Fibroblast of pulmonary artery (primary cell): ENCODE measurements around the gene GOLPH3L.

Experiments
- DNase-seq: peaks from one replicate; pipeline ENCODE4 v3.0.0-alpha.2; 2010; ENCODE audit warnings: low read depth
- H3K4me3 ChIP-seq: replicated peaks from 2 replicates; pipeline ENCODE4 v1.5.1; 2011; ENCODE audit warnings: low read depth, mild to moderate bottlenecking, control low read depth, low read length, moderate library complexity
- TF ChIP-seq, protein P1 (sequence below): IDR thresholded peaks from 2 replicates; pipeline ENCODE4 v1.5.1; 2011; ENCODE audit warnings: mild to moderate bottlenecking, control low read depth, low read length, inconsistent platforms; ENCODE audit errors: missing control alignments

Gene GOLPH3L

DNA sequence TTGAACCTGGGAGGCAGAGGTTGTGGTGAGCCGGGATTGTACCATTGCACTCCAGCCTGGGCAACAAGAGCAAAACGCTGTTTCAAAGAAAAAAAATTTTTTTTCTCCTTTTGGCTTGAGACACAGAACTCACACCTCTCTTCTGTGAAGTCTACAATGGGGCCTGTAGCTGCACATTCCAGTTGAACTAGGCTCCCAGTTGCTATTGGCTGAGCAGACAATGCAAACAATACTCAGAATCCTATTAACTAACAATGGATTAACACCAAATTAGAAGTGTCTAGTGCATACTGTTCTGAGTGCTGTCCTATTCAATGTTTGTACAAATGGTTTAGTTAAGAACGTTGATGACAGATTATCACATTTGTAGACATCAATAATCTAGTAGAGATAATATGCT lies 100.0 kb downstream of the GOLPH3L start:
- TF ChIP-seq, protein P1, sequence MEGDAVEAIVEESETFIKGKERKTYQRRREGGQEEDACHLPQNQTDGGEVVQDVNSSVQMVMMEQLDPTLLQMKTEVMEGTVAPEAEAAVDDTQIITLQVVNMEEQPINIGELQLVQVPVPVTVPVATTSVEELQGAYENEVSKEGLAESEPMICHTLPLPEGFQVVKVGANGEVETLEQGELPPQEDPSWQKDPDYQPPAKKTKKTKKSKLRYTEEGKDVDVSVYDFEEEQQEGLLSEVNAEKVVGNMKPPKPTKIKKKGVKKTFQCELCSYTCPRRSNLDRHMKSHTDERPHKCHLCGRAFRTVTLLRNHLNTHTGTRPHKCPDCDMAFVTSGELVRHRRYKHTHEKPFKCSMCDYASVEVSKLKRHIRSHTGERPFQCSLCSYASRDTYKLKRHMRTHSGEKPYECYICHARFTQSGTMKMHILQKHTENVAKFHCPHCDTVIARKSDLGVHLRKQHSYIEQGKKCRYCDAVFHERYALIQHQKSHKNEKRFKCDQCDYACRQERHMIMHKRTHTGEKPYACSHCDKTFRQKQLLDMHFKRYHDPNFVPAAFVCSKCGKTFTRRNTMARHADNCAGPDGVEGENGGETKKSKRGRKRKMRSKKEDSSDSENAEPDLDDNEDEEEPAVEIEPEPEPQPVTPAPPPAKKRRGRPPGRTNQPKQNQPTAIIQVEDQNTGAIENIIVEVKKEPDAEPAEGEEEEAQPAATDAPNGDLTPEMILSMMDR, result no peak
- H3K4me3 ChIP-seq, result no peak overlapping the region
- no peak for DNase-seq
